Body of pancreas (tissue), 4 donors: ENCODE measurements around the gene SMG9. TPM values are rescaled to one million over a fixed set of nuclear protein-coding genes. Genes with fewer than 3 reads are reported as not detected.
"Not testable (repeated sequence)": the region's sequence is repeated elsewhere in the genome, so short reads cannot be mapped to it uniquely, and the experiment has no call there.

Source experiments
- ATAC-seq: fragments of 150-250 bp; one replicate; pipeline ENCODE4 v1.9.1; 2016
- DNase-seq, 4 donors: peaks; one replicate each; pipeline ENCODE4 v3.0.0-alpha.2; 2019
- H3K27ac ChIP-seq, 4 donors: fragments of 200-600 bp; sonication (generic); 1 replicate in 3 of 4; 2 replicates in 1 of 4; pipeline versions ENCODE4 v1.5.1 to v1.6.1; 2016 to 2019; ENCODE audit warnings: mild to moderate bottlenecking in 1 of 4, mixed read lengths in 1 of 4, moderate library complexity in 1 of 4
- H3K27me3 ChIP-seq, 2 donors: fragments of 200-600 bp; sonication (generic); one replicate each; pipeline ENCODE4 v1.6.0; 2016; ENCODE audit warnings: mild to moderate bottlenecking in 1 of 2
- H3K36me3 ChIP-seq, 2 donors: fragments of 200-600 bp; sonication (generic); replicated peaks in 1 of 2; 2 replicates each; pipeline ENCODE4 v1.5.1; 2016; ENCODE audit warnings: low read depth in 2 of 2; ENCODE audit not compliant: insufficient read depth in 1 of 2
- H3K4me1 ChIP-seq: fragments of 200-600 bp; sonication (generic); one replicate; pipeline ENCODE4 v1.6.0; 2016
- H3K4me3 ChIP-seq, 2 donors: fragments of 200-600 bp; sonication (generic); 1 replicate in 1 of 2; 2 replicates in 1 of 2; pipeline ENCODE4 v1.5.1; 2016 to 2019
- H3K9me3 ChIP-seq, 3 donors: fragments of 200-600 bp; sonication (generic); 1 replicate in 2 of 3; 2 replicates in 1 of 3; pipeline ENCODE4 v1.5.1; 2016
- POLR2A ChIP-seq, 3 donors: fragments of 450-650 bp; IDR thresholded peaks; one replicate each; pipeline ENCODE4 v1.6.1; 2016; ENCODE audit warnings: antibody characterized with exemption in 3 of 3, mild to moderate bottlenecking in 2 of 3
- WGBS, 2 donors: methylation state at CpG; one replicate each; pipeline ENCODE4 v1.1.5; 2017; 5-methylcytosine and 5-hydroxymethylcytosine counted together
- intact Hi-C: fragments of 100-400 bp; cut with DNase I; formaldehyde crosslinking; loops from one replicate; pipeline ENCODE4 v1.15.1; 2023
- total RNA-seq, 2 donors: library from RNA; depleted of rRNA; stranded (reverse); fragments of >200 nt; gene quantifications; one replicate each; pipeline ENCODE4 v1.1.0, GENCODE V29; 2016
- TF ChIP-seq, protein P1 (sequence below), 7 experiments: fragments of 450-650 bp in 4 of 7; fragments of 200-600 bp in 3 of 7; sonication (generic) in 3 of 7; IDR thresholded peaks; one replicate each; pipeline ENCODE4 v1.5.1; 2016 to 2019; ENCODE audit warnings: antibody characterized with exemption in 7 of 7

Gene SMG9
- total RNA-seq, 2 donors from 2014 or later, result 8.3 to 52.1 TPM

DNA sequence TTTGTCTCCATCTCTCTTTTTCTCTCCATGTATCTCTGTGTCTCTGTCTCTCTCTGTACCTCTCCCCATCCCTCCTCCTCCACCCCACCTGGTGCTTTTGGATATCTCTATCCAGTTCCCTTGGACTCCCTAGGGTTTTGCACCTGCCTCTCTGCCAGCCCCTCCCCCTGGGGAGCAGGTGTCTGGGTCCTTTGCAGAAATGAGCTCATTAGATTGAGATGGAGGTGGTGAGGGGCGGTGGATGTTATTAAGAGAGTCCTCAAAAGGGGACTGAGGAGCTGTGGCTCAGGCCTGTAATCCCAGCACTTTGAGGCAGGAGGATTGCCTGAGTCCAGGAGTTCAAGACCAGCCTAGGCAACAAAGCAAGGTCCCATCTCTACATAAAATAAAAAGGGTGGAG lies 23.9 kb upstream of the SMG9 start:
- Histone ChIP-seq H3K36me3 (no peaks in the 10 kb centered on the region), H3K27me3 (no peaks in the 10 kb centered on the region), H3K4me3 (no peak overlapping the region), H3K9me3 (no peaks in the 10 kb centered on the region), H3K4me1 (peaks cover 13% of the 10 kb centered on the region), H3K27ac (no peak overlapping the region)
- no peak for ATAC-seq
- TF ChIP-seq POLR2A (IDR thresholded peaks at IDR 0.05), result no peak
- TF ChIP-seq, protein P1, sequence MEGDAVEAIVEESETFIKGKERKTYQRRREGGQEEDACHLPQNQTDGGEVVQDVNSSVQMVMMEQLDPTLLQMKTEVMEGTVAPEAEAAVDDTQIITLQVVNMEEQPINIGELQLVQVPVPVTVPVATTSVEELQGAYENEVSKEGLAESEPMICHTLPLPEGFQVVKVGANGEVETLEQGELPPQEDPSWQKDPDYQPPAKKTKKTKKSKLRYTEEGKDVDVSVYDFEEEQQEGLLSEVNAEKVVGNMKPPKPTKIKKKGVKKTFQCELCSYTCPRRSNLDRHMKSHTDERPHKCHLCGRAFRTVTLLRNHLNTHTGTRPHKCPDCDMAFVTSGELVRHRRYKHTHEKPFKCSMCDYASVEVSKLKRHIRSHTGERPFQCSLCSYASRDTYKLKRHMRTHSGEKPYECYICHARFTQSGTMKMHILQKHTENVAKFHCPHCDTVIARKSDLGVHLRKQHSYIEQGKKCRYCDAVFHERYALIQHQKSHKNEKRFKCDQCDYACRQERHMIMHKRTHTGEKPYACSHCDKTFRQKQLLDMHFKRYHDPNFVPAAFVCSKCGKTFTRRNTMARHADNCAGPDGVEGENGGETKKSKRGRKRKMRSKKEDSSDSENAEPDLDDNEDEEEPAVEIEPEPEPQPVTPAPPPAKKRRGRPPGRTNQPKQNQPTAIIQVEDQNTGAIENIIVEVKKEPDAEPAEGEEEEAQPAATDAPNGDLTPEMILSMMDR (IDR thresholded peaks at IDR 0.05), result no peak
- WGBS, 2 donors, result 62 to 85% methylated on average over 1 of the region's 1 CpG
- intact Hi-C loops, result no loop called here
- DNase-seq, result no peak

DNA sequence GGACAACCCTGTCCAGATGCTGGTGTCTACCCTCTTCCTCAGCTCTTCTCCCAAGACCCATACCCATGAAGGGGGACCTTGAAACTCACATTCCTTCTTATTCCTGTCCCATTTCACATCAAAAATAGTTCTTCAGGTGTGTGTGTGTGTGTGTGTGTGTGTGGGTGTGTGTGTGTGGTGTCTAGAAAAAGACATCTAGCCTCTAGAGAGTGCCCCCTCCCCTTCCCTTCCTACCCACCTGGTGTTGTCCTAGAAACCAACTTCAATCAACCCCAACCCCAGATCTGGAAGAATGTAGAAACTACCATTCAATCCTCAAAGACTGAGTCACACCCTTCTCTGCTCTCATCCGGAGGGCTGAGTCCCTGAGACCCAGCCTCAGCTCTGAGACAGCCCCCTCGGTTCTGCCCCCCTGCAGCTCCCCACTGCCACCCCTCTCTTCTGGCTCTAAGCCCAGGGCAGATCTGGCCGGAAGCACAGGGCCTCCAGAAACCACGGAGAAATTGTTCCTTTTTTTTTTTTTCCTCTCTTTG lies 22.5 kb upstream of the SMG9 start:
- H3K4me1 ChIP-seq, result peaks cover 13% of the 10 kb centered on the region
- no peak for ATAC-seq

DNA sequence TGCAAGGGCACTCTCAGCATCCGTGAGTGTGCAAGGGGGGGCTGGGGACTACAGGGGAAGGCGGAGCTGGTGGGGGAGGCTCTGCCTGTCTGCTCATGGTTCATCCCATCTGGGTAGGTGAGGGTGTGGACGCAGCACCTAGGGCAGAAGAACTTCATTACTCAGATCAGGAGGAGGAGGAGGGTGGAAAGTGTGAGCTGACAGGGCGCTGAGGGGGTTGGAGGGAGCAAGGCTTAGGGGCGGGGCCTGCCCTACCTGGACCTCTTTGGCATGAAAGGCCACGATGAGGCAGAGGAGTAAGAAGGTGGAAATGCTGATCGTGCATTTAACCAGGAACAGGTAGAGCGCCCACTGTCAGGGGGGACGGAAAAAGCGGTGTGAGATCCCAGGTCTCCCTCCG lies 21.5 kb upstream of the SMG9 start:
- Histone ChIP-seq H3K27me3 (no peaks in the 10 kb centered on the region), H3K4me1 (peaks cover 13% of the 10 kb centered on the region), H3K4me3 (no peak overlapping the region), H3K9me3 (no peaks in the 10 kb centered on the region), H3K36me3 (no peaks in the 10 kb centered on the region), H3K27ac (no peak overlapping the region)
- DNase-seq (no peak), ATAC-seq (no peak)
- TF ChIP-seq, protein P1 (IDR thresholded peaks at IDR 0.05), result no peak
- no peak for TF ChIP-seq POLR2A (IDR thresholded peaks at IDR 0.05)
- WGBS, 2 donors, result 61 to 66% methylated on average over 11 of the region's 11 CpGs
- intact Hi-C loops, result no loop called here

More for the DNA sequence above, 22.5 kb upstream of the SMG9 start:
- H3K27me3 ChIP-seq, result no peaks in the 10 kb centered on the region
- H3K4me3 ChIP-seq, result no peak overlapping the region
- intact Hi-C loops, result no loop called here
- peak in 1 of 4 donors; percentile 48 for DNase-seq
- no peak overlapping the region for H3K27ac ChIP-seq
- H3K36me3 ChIP-seq, result no peaks in the 10 kb centered on the region
- H3K9me3 ChIP-seq, result no peaks in the 10 kb centered on the region
- WGBS, 2 donors, result 12 to 15% methylated on average over 4 of the region's 4 CpGs
- TF ChIP-seq POLR2A (IDR thresholded peaks at IDR 0.05), result no peak
- TF ChIP-seq, protein P1 (IDR thresholded peaks at IDR 0.05), result no peak

DNA sequence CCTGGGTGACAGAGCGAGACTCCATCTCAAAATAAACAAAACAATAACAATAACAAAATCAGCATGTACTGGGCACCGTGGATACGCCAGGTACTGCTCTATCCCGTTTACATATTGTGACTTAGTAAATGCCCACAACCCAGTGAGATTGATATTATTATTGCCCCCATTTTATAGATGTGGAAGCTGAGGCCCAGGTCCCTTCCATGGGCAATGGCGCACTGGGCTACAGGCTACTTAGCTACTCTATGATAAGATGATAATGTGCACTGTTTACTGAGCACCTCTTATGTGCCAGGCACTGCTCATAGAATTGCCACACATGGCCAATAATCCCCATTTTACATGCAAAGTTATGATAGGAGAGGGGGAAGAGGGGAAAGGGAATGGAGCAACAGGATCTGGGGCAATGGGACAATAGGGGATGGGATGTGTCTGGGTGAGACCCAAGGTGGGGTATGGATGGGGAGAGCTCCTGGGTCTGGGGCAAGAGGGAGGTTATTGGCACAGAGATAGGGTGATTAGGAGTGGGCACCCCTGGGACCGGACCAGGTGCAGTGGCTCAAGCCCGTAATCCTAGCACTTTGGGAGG lies 20.6 kb upstream of the SMG9 start:
- no peaks in the 10 kb centered on the region for H3K36me3 ChIP-seq
- no peaks in the 10 kb centered on the region for H3K9me3 ChIP-seq
- H3K27me3 ChIP-seq, result no peaks in the 10 kb centered on the region
- 88% methylated on average over 7 of the region's 7 CpGs for WGBS, 2 donors
- intact Hi-C loops, result no loop called here
- no peak overlapping the region for H3K27ac ChIP-seq
- peaks cover 13% of the 10 kb centered on the region for H3K4me1 ChIP-seq
- no peak for TF ChIP-seq POLR2A (IDR thresholded peaks at IDR 0.05)
- TF ChIP-seq, protein P1 (IDR thresholded peaks at IDR 0.05), result no peak
- no peak overlapping the region for H3K4me3 ChIP-seq
- DNase-seq (no peak), ATAC-seq (no peak)

- 77 to 85% methylated on average over 11 of the region's 11 CpGs for WGBS, 2 donors
- peaks cover 13% of the 10 kb centered on the region for H3K4me1 ChIP-seq
- DNase-seq, H3K4me3 ChIP-seq, H3K36me3 ChIP-seq, intact Hi-C loops, H3K27me3 ChIP-seq, H3K27ac ChIP-seq, H3K9me3 ChIP-seq, ATAC-seq: not testable (repeated sequence)
These were observed 20.1 kb upstream of the SMG9 start for GRCh38 chr19:43774940-43775258.
